Skeletal muscle cell (primary cell): ENCODE measurements around the gene TNFRSF13B.
"Not testable (repeated sequence)": the region's sequence is repeated elsewhere in the genome, so short reads cannot be mapped to it uniquely, and the experiment has no call there.

Experiments used
- DNase-seq: peaks from one replicate; pipeline ENCODE4 v3.0.0-alpha.2; 2010; ENCODE audit warnings: low read depth
- H3K4me3 ChIP-seq: 2 replicates; pipeline ENCODE4 v1.5.1; 2011; ENCODE audit warnings: low read depth, mild to moderate bottlenecking, control low read depth, low read length, moderate library complexity

Gene TNFRSF13B

DNA sequence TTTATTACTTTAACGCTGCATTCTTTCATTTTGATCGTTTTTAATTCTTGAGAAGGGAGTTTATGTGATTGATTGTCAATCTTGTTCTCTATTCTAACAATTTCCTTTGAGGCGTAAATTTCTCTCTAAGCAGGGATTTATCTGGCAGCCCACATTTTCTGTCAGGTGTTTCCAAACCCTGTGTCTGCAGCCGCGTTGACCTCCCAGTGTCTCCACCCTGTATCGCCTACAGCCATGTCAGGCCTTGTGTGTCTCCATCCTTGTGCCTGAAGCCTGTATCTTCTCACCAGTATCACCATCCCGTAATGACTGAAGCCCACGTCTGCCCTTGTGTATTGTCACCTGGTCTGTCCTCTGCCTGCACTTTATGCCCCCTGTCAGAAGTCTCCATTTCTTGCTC is 75.7 kb downstream of the TNFRSF13B start:
- DNase-seq, H3K4me3 ChIP-seq: not testable (repeated sequence)

DNA sequence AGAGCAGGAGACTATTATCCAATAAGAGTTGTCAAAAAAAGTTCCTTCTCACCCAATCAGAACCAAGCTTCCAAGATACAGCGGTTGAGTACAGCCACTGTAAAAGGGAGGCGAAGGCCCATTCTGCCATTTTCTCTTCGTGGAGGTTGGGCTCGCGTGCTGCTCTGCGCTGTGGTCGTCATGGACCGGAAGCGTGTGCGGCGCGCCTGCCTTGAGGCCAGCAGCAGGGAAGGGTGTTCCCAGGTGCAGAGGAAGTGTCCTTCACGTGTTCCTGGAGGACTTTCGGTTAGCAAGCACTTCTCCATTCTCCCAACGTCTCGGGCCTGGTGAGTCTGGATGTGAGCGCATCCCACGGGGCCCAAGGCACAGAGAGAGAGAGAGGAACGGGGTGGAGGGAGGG is 78.4 kb downstream of the TNFRSF13B start:
- H3K4me3 ChIP-seq, DNase-seq: not testable (repeated sequence)

DNA sequence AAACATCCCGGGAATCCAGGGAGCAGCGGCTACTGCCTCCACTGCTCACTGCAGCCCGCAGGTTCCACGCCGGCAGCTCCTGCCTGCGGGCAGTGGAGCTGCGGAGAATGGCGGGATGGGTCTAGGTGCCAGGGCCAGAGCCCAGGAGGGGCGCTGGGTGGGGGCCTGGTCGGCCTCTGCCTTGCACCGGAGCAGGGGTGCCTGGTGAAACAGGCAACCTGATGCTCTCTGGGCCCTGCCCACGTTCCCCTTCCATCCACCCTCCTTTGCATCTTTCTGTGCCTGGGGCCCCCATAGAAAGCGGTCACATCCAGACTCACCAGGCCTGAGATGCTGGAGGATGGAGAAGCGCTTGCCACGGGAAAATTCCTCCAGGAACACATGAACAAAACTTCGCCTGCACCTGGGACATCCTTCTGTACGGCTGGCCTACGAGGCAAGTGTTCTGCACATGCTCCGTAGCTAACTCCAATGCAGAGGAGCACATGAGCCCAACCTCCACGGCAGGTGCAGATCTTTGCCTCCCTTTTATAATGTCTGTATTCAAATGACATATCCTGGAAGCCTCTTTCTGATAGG is 79.0 kb downstream of the TNFRSF13B start:
- DNase-seq, H3K4me3 ChIP-seq: not testable (repeated sequence)

DNA sequence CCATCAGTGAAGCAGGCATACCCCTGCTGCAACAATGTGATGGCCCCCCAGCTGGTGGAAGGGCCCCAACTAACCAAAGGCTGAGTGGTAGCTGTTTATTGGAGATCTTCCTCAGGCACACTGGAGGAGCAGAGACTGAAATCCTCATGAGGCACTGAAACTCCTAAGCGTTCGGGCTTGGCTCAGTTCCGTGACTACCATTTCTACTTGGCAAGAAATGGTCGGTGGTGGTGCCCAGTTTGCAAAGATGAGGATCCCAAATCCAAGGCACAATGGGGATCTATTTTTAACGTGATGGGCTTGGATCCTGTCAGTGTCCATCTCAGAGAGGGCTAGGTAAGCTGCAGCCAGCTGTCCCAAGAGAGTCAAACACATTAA is 82.8 kb downstream of the TNFRSF13B start:
- H3K4me3 ChIP-seq: no peak overlapping the region

More for the DNA sequence above, 82.8 kb downstream of the TNFRSF13B start:
- DNase-seq: no peak
